ENCODE data around the gene ATOH8.

Gene ATOH8

GRCh38 chr2:85718885-85719492 is 34.8 kb upstream of the ATOH8 start:
- Histone ChIP-seq H3K9me3 (ENCODE audit: insufficient read depth, low read depth, low read length) (no peaks in the 10 kb centered on the region), H3K4me3 (ENCODE audit: low read length) (no peak overlapping the region), H3K36me3 (ENCODE audit: insufficient read depth, low read length) (no peaks in the 10 kb centered on the region), H3K27me3 (ENCODE audit: insufficient read depth, low read length) (no peaks in the 10 kb centered on the region), H3K4me1 (ENCODE audit: insufficient read depth, low read length) (no peaks in the 10 kb centered on the region; the same call in 1 of the 2 replicates), H3K9ac (ENCODE audit: low read depth, low read length) (no peak overlapping the region), H3K27ac (ENCODE audit: low read depth, low read length) (no peak overlapping the region)
- whole genome bisulfite sequencing = 92% methylated on average over 10 of the region's 10 CpGs

GRCh38 chr2:85719609-85720240 is 34.1 kb upstream of the ATOH8 start:
- 88% methylated on average over 6 of the region's 6 CpGs for WGBS
- no peak overlapping the region for H3K4me3 ChIP-seq (ENCODE audit: low read length)

GRCh38 chr2:85720533-85720932 is 33.3 kb upstream of the ATOH8 start:
- Histone ChIP-seq H3K4me1 (ENCODE audit: insufficient read depth, low read length) (no peaks in the 10 kb centered on the region; the same call in 1 of the 2 replicates), H3K36me3 (ENCODE audit: insufficient read depth, low read length) (no peaks in the 10 kb centered on the region), H3K9me3 (ENCODE audit: insufficient read depth, low read depth, low read length) (no peaks in the 10 kb centered on the region), H3K27me3 (ENCODE audit: insufficient read depth, low read length) (no peaks in the 10 kb centered on the region), H3K4me3 (ENCODE audit: low read length) (no peak overlapping the region), H3K9ac (ENCODE audit: low read depth, low read length) (no peak overlapping the region), H3K27ac (ENCODE audit: low read depth, low read length) (no peak overlapping the region)
- 66% methylated on average over 1 of the region's 1 CpG for WGBS

More at GRCh38 chr2:85719609-85720240, 34.1 kb upstream of the ATOH8 start:
- Histone ChIP-seq H3K9me3 (ENCODE audit: insufficient read depth, low read depth, low read length) (no peaks in the 10 kb centered on the region), H3K36me3 (ENCODE audit: insufficient read depth, low read length) (no peaks in the 10 kb centered on the region), H3K27me3 (ENCODE audit: insufficient read depth, low read length) (no peaks in the 10 kb centered on the region), H3K4me1 (ENCODE audit: insufficient read depth, low read length) (no peaks in the 10 kb centered on the region; the same call in 1 of the 2 replicates), H3K27ac (ENCODE audit: low read depth, low read length) (no peak overlapping the region), H3K9ac (ENCODE audit: low read depth, low read length) (no peak overlapping the region)

- 85% methylated on average over 4 of the region's 4 CpGs for WGBS
- Histone ChIP-seq H3K27ac (ENCODE audit: low read depth, low read length) (no peak overlapping the region), H3K36me3 (ENCODE audit: insufficient read depth, low read length) (no peaks in the 10 kb centered on the region), H3K27me3 (ENCODE audit: insufficient read depth, low read length) (no peaks in the 10 kb centered on the region), H3K9me3 (ENCODE audit: insufficient read depth, low read depth, low read length) (no peaks in the 10 kb centered on the region), H3K9ac (ENCODE audit: low read depth, low read length) (no peak overlapping the region), H3K4me1 (ENCODE audit: insufficient read depth, low read length) (no peaks in the 10 kb centered on the region; the same call in 1 of the 2 replicates), H3K4me3 (ENCODE audit: low read length) (no peak overlapping the region)
Measured at GRCh38 chr2:85721641-85722040, 32.1 kb upstream of the ATOH8 start.

GRCh38 chr2:85722519-85722918 is 31.3 kb upstream of the ATOH8 start:
- Histone ChIP-seq H3K27ac (ENCODE audit: low read depth, low read length) (no peak overlapping the region), H3K9ac (ENCODE audit: low read depth, low read length) (no peak overlapping the region), H3K36me3 (ENCODE audit: insufficient read depth, low read length) (no peaks in the 10 kb centered on the region), H3K27me3 (ENCODE audit: insufficient read depth, low read length) (no peaks in the 10 kb centered on the region), H3K4me3 (ENCODE audit: low read length) (no peak overlapping the region), H3K4me1 (ENCODE audit: insufficient read depth, low read length) (no peaks in the 10 kb centered on the region; the same call in 1 of the 2 replicates), H3K9me3 (ENCODE audit: insufficient read depth, low read depth, low read length) (no peaks in the 10 kb centered on the region)
- 93% methylated on average over 6 of the region's 6 CpGs for WGBS

GRCh38 chr2:85723707-85724360 is 30.0 kb upstream of the ATOH8 start:
- Histone ChIP-seq H3K27me3 (ENCODE audit: insufficient read depth, low read length) (no peaks in the 10 kb centered on the region), H3K4me3 (ENCODE audit: low read length) (no peak overlapping the region), H3K36me3 (ENCODE audit: insufficient read depth, low read length) (no peaks in the 10 kb centered on the region), H3K4me1 (ENCODE audit: insufficient read depth, low read length) (no peaks in the 10 kb centered on the region), H3K9ac (ENCODE audit: low read depth, low read length) (no peak overlapping the region), H3K27ac (ENCODE audit: low read depth, low read length) (no peak overlapping the region), H3K9me3 (ENCODE audit: insufficient read depth, low read depth, low read length) (no peaks in the 10 kb centered on the region)
- 95% methylated on average over 2 of the region's 2 CpGs for WGBS

- no peaks in the 10 kb centered on the region for H3K9me3 ChIP-seq (ENCODE audit: insufficient read depth, low read depth, low read length)
- H3K4me3 ChIP-seq (ENCODE audit: low read length) = no peak overlapping the region
- no peak overlapping the region for H3K9ac ChIP-seq (ENCODE audit: low read depth, low read length)
- no peaks in the 10 kb centered on the region for H3K27me3 ChIP-seq (ENCODE audit: insufficient read depth, low read length)
- H3K27ac ChIP-seq (ENCODE audit: low read depth, low read length) = no peak overlapping the region
- H3K36me3 ChIP-seq (ENCODE audit: insufficient read depth, low read length) = no peaks in the 10 kb centered on the region
- no peaks in the 10 kb centered on the region for H3K4me1 ChIP-seq (ENCODE audit: insufficient read depth, low read length)
- WGBS = 85% methylated on average over 5 of the region's 5 CpGs
Measured at GRCh38 chr2:85724731-85725181, 29.0 kb upstream of the ATOH8 start.

- Histone ChIP-seq H3K27me3 (ENCODE audit: insufficient read depth, low read length) (no peaks in the 10 kb centered on the region), H3K36me3 (ENCODE audit: insufficient read depth, low read length) (no peaks in the 10 kb centered on the region), H3K9me3 (ENCODE audit: insufficient read depth, low read depth, low read length) (no peaks in the 10 kb centered on the region), H3K27ac (ENCODE audit: low read depth, low read length) (no peak overlapping the region), H3K4me1 (ENCODE audit: insufficient read depth, low read length) (no peaks in the 10 kb centered on the region), H3K4me3 (ENCODE audit: low read length) (no peak overlapping the region), H3K9ac (ENCODE audit: low read depth, low read length) (no peak overlapping the region)
- WGBS = 100% methylated on average over 1 of the region's 2 CpGs
Measured at GRCh38 chr2:85725451-85725850, 28.3 kb upstream of the ATOH8 start.

GRCh38 chr2:85727798-85728197 is 26.0 kb upstream of the ATOH8 start:
- no peak overlapping the region for H3K4me3 ChIP-seq (ENCODE audit: low read length)
- 91% methylated on average over 10 of the region's 10 CpGs for WGBS
- H3K9me3 ChIP-seq (ENCODE audit: insufficient read depth, low read depth, low read length) = no peaks in the 10 kb centered on the region
- H3K9ac ChIP-seq (ENCODE audit: low read depth, low read length) = no peak overlapping the region
- no peaks in the 10 kb centered on the region for H3K27me3 ChIP-seq (ENCODE audit: insufficient read depth, low read length)
- no peak overlapping the region for H3K27ac ChIP-seq (ENCODE audit: low read depth, low read length)
- no peaks in the 10 kb centered on the region for H3K4me1 ChIP-seq (ENCODE audit: insufficient read depth, low read length)
- H3K36me3 ChIP-seq (ENCODE audit: insufficient read depth, low read length) = no peaks in the 10 kb centered on the region

GRCh38 chr2:85728342-85728741 is 25.4 kb upstream of the ATOH8 start:
- no peaks in the 10 kb centered on the region for H3K4me1 ChIP-seq (ENCODE audit: insufficient read depth, low read length)
- no peak overlapping the region for H3K4me3 ChIP-seq (ENCODE audit: low read length)
- no peaks in the 10 kb centered on the region for H3K36me3 ChIP-seq (ENCODE audit: insufficient read depth, low read length)
- no peaks in the 10 kb centered on the region for H3K27me3 ChIP-seq (ENCODE audit: insufficient read depth, low read length)
- H3K9me3 ChIP-seq (ENCODE audit: insufficient read depth, low read depth, low read length) = no peaks in the 10 kb centered on the region
- no peak overlapping the region for H3K9ac ChIP-seq (ENCODE audit: low read depth, low read length)
- H3K27ac ChIP-seq (ENCODE audit: low read depth, low read length) = no peak overlapping the region
- 92% methylated on average over 4 of the region's 5 CpGs for WGBS
